Measurements from ENCODE around the gene C1orf115.
A peak's percentile ranks its signal among the peaks of the same experiment; 100 is the strongest.
"Not testable (repeated sequence)": the region's sequence is repeated elsewhere in the genome, so short reads cannot be mapped to it uniquely, and the experiment has no call there.

The C1orf115 gene

GRCh38 chr1:220726634-220727033, 36.5 kb downstream of the C1orf115 start:
- no peak for DNase-seq (ENCODE audit: low spot score)

GRCh38 chr1:220727519-220727918, 37.4 kb downstream of the C1orf115 start:
- DNase-seq (ENCODE audit: low spot score) = no peak

- DNase-seq (ENCODE audit: low spot score) = no peak
Observed at GRCh38 chr1:220730486-220730885, 40.3 kb downstream of the C1orf115 start.

GRCh38 chr1:220732137-220732536, 42.0 kb downstream of the C1orf115 start:
- no peak for DNase-seq (ENCODE audit: low spot score)

- no peak for DNase-seq (ENCODE audit: low spot score)
Observed at GRCh38 chr1:220732621-220733020, 42.5 kb downstream of the C1orf115 start.

GRCh38 chr1:220733086-220733601, 43.0 kb downstream of the C1orf115 start:
- DNase-seq (ENCODE audit: low spot score) = peak; percentile 80

GRCh38 chr1:220734571-220735326, 44.6 kb downstream of the C1orf115 start:
- DNase-seq (ENCODE audit: low spot score) = no peak

GRCh38 chr1:220736283-220736682, 46.1 kb downstream of the C1orf115 start:
- DNase-seq (ENCODE audit: low spot score) = not testable (repeated sequence)

GRCh38 chr1:220741349-220741748, 51.2 kb downstream of the C1orf115 start:
- DNase-seq (ENCODE audit: low spot score) = no peak

- no peak for DNase-seq (ENCODE audit: low spot score)
Observed at GRCh38 chr1:220741825-220742224, 51.7 kb downstream of the C1orf115 start.

- no peak for DNase-seq (ENCODE audit: low spot score)
Observed at GRCh38 chr1:220742520-220742919, 52.4 kb downstream of the C1orf115 start.

GRCh38 chr1:220746851-220747250, 56.7 kb downstream of the C1orf115 start:
- DNase-seq (ENCODE audit: low spot score) = no peak

- DNase-seq (ENCODE audit: low spot score) = no peak
Observed at GRCh38 chr1:220747437-220748088, 57.4 kb downstream of the C1orf115 start.

GRCh38 chr1:220748089-220748934, 58.1 kb downstream of the C1orf115 start, which contains the start of gene MTARC2:
TSS of gene MTARC2 (plus strand) at chr1:220748322. CDS start at chr1:220748532, 210 bp downstream.
- DNase-seq (ENCODE audit: low spot score) = no peak
